CD4-positive, alpha-beta T cell treated with Interleukin-17A for 4 hours (primary cell): ENCODE results near the gene SMAD3.

Experiments
- DNase-seq: peaks from one replicate; pipeline ENCODE4 v3.0.0-alpha.2; 2020; ENCODE audit warnings: mixed read lengths

The SMAD3 gene

GRCh38 chr15:67186688-67187087 is 121.3 kb downstream of the SMAD3 start:
- DNase-seq: no peak

GRCh38 chr15:67187351-67187854 is 122.0 kb downstream of the SMAD3 start:
- DNase-seq: no peak

GRCh38 chr15:67188551-67189218 is 123.3 kb downstream of the SMAD3 start:
- no peak for DNase-seq

GRCh38 chr15:67189326-67190051 is 124.1 kb downstream of the SMAD3 start:
- no peak for DNase-seq

- no peak for DNase-seq
These were observed 124.9 kb downstream of the SMAD3 start for GRCh38 chr15:67190326-67190725.

GRCh38 chr15:67190813-67191212 is 125.4 kb downstream of the SMAD3 start:
- no peak for DNase-seq

- no peak for DNase-seq
These were observed 126.9 kb downstream of the SMAD3 start for GRCh38 chr15:67192185-67192820.

- no peak for DNase-seq
These were observed 128.0 kb downstream of the SMAD3 start for GRCh38 chr15:67193223-67193990.

- DNase-seq: no peak
These were observed 129.0 kb downstream of the SMAD3 start for GRCh38 chr15:67194171-67195114.

- DNase-seq: no peak
These were observed 129.9 kb downstream of the SMAD3 start for GRCh38 chr15:67195305-67195704.

- DNase-seq: no peak
These were observed 130.8 kb downstream of the SMAD3 start for GRCh38 chr15:67196222-67196621.

- DNase-seq: no peak
These were observed 131.4 kb downstream of the SMAD3 start for GRCh38 chr15:67196672-67197363.

- no peak for DNase-seq
These were observed 131.9 kb downstream of the SMAD3 start for GRCh38 chr15:67197364-67197695.

- no peak for DNase-seq
These were observed 132.9 kb downstream of the SMAD3 start for GRCh38 chr15:67198157-67198754.

- DNase-seq: no peak
These were observed 134.0 kb downstream of the SMAD3 start for GRCh38 chr15:67199391-67199790.

GRCh38 chr15:67199881-67200763 is 134.7 kb downstream of the SMAD3 start:
- DNase-seq: no peak

GRCh38 chr15:67201136-67201535 is 135.7 kb downstream of the SMAD3 start:
- DNase-seq: no peak

- no peak for DNase-seq
These were observed 136.7 kb downstream of the SMAD3 start for GRCh38 chr15:67202091-67202490.

- DNase-seq: no peak
These were observed 137.6 kb downstream of the SMAD3 start for GRCh38 chr15:67202991-67203390.
